ENCODE measurements around the gene SUN2.
"Not testable (repeated sequence)": the region's sequence is repeated elsewhere in the genome, so short reads cannot be mapped to it uniquely, and the experiment has no call there.

Gene SUN2, protein sequence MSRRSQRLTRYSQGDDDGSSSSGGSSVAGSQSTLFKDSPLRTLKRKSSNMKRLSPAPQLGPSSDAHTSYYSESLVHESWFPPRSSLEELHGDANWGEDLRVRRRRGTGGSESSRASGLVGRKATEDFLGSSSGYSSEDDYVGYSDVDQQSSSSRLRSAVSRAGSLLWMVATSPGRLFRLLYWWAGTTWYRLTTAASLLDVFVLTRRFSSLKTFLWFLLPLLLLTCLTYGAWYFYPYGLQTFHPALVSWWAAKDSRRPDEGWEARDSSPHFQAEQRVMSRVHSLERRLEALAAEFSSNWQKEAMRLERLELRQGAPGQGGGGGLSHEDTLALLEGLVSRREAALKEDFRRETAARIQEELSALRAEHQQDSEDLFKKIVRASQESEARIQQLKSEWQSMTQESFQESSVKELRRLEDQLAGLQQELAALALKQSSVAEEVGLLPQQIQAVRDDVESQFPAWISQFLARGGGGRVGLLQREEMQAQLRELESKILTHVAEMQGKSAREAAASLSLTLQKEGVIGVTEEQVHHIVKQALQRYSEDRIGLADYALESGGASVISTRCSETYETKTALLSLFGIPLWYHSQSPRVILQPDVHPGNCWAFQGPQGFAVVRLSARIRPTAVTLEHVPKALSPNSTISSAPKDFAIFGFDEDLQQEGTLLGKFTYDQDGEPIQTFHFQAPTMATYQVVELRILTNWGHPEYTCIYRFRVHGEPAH

DNA sequence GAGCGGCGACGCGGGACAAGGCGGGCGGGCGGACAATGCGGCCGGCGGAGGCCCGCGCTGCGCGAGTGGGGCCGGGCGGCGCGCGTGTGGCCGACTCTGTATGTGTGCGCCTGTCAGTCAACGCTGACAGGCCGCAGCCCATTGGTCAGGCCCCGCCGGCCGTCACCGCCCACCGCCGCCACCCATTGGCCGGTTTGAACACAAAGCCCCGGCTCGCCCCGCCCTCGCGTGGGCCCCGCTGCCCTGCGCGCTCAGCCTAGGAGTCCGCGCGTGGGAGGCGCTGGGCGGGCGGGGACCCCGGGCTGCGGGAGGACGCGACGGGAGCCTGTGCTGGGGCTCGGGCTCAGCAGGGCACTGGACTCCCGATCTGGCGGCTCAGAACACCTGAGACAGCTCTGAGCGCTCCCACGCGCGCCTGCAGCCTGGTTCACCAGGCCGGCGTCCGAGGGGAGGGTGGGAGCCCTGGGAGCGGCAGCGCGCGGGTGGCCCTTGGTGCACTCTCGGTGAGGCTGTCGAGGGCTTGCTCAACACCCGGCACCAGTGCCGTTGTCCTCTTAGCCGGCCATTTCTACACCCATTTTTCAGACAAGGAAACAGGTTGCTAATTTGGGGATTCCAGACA, at the start of gene SUN2:
TSS of gene SUN2 (minus strand) at position 88 of the 622 bp plus-strand sequence. CDS start 3,370 bp downstream, outside the sequence.
- peak; percentile 80 to 93 for DNase-seq (ENCODE audit: low read depth in 2 of 2)

DNA sequence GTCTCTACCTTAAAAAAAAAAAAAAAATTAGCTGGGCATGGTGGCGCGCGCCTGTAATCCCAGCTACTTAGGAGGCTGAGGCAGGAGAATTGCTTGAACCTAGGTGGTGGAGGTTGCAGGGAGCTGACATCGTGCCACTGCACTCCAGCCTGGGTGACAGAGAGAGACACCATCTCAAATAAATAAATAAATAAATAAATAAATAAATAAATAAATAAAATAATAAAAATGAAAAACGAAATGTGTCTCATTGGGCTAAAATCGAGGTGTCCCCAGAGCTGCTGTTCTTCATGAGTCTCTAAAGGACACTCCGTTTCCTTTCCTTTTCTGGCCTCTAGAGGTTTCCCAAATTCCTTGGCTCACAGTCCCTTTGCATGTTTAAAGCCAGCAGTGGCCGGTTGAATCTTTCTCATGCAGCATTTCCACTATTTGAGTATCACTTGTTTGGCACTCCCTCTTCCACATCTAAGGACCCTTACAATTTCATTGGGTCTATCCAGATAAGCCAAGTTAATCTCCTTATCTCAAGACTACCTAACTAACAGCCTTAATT, 49.3 kb upstream of the SUN2 start:
- not testable (repeated sequence) for DNase-seq (ENCODE audit: low read depth in 2 of 2)

DNA sequence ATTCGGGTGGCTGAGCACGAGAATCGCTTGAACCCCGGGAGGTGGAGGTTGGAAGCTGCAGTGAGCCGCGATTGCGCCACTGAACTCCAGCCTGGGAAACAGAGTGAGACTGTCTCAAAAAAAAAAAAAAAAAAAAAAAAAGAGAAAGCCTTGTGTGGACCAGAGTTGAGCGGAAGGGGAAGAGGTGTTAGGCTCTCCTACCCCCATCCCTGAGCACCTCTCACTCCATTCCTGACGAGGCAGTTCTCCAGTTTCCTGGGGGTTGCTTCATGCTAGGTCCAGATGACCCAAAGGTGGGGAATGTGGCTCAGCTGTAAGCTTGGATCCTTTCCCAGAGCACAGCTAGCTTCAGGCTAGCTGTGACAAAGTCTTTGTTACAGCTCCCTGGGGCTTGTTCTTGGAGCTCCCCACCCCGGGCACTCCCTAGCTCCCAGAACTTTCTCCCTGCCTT, 46.9 kb upstream of the SUN2 start:
- no peak for DNase-seq (ENCODE audit: low read depth in 2 of 2)

DNA sequence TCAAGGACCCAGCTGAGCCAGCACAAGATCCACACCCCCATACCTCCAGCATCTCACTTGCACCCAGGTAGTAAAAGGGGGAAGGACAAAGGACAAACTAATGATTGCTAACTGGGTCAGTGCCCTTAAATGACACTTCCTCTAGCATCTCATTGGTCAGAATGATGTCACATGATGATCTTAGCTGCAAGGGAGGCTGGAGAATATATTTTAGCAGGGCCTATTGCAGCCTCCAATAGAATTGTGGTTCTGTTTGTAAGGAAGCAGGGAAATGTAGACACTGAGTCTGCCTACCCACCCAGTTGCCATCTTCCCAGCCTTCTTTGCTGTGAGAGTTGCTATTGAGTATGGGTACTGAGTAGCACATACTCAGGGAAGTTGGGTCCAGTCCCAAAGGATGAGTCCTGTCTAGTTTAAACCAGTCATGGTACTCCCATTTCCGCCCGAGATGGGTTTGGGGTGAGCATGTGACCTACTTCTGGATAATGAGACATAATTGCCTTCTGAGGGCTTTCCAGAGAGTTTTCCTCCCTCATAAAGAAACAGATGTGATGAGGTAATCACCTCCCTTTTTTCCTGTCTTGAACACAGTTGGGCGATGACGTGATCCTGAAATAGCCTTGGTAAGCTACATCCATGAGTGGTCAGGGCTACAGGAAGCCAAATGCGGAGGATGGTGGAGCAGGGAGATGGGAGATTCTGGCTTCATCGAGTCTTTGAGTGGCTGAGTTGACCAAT, 43.6 kb upstream of the SUN2 start:
- DNase-seq (ENCODE audit: low read depth in 2 of 2) = no peak

DNA sequence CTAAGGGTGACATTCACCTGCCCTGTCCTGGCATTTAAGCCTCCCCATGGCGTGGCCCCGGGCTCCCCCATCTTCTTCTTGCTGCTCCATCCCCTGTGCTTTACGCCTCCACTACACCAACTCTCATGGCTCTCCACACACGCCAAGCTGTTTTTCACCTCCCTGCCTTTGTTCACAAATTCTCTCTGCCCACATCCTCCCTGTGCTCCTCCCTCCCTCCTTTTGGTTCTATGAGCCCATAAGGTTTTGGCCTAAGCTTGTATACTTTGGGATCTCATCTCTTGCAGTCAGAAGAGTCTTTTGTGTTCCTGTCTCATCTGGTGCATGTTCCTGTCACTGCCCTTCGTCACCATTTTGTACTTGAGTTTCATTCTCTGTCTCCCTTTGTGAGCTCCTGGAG, 42.7 kb upstream of the SUN2 start:
- no peak for DNase-seq (ENCODE audit: low read depth in 2 of 2)

DNA sequence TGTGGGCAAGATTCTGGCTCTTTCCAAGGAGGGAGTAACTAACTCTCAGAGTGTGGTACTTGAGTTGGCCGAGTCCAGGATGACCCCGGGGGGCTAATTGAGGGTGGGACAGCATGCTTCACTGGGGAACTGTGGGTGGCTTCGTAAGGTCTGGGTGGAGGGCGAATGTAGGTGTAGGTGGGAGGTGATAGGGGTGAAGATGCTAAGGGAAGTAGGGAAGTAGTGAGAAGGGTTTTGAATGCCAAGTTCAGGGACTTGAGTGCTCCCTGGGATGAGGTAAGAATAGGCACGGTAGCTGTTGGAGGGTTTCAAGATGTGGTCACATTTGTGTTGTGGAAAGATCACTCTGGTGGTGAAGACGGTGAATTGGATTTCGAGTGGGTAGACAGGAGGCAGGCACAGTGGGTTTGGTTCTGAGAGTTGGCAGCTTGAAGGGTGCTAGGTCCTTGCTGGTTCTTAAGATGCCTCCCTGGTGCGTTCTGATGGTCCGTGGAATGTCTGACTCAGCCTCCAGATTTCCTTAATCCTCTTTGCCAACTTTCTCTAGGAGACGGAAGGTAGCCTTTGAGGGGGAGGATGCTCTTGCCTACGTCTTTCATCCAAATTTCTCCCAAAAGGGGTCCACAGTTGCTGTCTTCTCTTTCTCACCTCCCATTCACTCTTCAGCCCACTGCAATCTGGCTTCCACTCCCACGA, 40.6 kb upstream of the SUN2 start:
- no peak for DNase-seq (ENCODE audit: low read depth in 2 of 2)

DNA sequence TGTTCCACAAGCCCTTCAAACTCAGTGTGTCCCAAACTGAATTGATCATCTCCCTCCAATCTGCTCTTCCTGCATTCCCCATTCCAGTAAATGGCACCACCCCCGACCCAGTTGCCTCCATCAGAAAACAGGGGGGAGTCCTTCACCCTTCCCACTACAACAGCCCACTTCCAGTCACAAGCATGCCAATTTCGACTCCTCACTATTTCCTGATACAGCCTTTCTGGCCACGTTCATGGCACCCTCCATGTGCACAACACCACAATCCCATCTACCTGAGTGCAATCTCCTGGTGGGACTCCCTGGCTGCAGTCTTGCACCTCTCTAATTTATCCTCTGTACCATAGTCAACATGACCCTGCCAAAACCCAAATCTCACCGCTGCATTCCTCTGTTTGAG, 39.8 kb upstream of the SUN2 start:
- no peak for DNase-seq (ENCODE audit: low read depth in 2 of 2)

DNA sequence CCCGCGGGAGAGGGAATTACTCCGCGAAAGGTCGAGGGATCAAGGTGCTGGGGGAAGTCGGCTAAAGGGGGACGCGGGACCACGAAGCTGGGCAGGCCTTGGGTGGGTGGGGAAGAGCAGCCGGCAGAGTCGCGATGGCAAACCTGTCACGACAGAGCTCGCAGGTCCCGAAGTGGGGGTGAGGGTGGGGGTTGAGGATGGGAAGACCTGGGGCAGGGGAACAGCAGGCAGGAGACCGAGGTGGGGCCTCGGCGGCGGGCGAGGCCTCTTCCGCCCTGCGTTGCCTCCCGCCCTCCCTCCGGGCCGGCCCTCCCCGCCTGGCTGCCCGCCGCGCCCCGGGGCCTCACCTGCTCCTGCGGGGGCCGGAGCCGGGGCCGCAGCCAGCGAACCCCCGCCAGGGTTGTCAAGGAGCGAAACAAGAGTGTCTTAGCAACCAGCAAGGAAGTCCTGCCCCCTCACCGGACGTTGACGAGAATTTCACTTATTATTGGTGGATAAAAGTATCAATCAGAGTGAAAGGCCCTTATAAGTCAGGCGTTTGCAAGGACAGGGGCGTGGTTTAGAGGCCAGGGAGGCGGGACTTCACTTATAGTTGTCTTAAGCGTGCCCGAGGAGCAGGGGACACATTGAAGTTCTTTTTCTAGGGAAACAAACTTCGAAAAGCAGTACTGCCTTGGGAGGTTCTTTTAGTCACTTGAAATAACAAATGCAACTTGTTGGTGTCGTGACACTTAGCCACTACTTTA, 38.1 kb upstream of the SUN2 start, which contains the start of gene DNAL4:
TSS of gene DNAL4 (minus strand) at position 423 of the 746 bp plus-strand sequence. CDS start 11,412 bp downstream, outside the sequence.
- peak; percentile 79 to 91 for DNase-seq (ENCODE audit: low read depth in 2 of 2)

DNA sequence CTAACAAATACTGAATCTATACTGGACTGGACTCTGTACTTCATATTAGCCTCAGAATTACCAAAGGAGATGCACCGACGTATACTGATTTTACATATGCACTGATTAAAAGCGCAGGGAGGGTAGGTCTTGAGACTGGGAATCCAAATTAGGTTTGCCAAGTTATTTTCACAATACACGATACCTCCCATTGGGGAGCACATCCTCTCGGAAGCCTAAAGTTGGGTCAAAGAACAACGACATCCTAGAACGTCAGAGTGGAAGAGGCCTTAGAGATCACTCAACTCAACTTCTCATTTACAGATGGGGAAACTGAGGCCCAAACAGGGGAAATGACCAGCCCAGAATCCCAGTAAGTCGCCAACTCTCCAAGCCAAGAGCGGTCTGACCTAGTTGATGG, 37.5 kb upstream of the SUN2 start:
- DNase-seq (ENCODE audit: low read depth in 2 of 2) = no peak

DNA sequence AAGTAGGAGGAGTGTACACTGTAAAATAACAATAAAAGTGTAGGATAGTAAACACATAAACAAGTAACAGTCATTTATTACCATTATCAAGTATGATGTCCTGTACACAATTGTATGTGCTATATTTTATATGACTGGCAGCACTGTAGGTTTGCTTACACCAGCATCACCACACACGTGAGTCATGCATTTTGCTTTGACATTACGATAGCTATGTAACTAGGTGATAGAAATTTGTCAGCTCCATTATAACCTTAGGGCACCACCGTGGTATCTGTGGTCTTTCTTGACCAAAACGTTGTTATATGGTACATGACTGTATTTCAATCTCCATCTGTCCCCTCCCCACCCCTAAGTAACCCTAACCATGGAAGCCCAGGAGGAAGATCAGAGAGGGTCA, 37.0 kb upstream of the SUN2 start:
- no peak for DNase-seq (ENCODE audit: low read depth in 2 of 2)

DNA sequence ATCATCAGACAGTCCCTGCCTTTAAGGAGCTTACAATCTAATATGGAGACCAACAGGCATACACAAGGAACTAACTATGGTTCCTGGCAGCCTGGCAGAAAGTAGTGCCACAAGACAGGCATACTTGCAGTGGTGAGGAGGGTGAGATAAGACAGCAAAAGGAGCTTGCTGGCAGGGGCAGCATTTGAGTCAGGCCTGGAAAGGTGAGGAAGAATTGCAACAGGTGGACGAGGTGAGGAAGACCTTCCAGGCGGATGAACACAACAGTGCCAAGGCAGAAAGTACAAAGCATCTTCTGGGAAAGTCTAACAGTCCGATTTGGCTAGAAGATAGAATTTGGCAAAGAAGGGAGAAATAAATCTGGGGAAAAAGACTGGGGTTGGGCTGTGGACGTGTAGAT, 33.8 kb upstream of the SUN2 start:
- no peak for DNase-seq (ENCODE audit: low read depth in 2 of 2)

DNA sequence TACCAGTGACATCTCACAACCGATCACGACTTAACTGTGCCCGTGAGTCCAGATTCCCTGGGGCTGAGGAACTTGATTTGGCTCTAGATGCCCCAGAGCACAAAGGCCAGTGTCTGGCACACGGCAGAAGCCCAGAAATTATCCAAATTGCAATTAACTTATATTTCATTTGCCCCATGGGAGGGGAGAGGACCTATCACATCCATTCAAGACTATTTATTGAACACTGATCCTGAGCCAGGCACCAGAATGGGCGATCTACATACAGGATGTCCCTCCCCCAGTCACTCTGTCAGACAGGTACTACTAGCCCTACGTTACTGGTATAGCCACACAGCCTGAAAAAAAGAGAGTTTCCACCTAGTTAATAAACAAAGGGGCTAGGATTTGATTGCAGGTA, 33.0 kb upstream of the SUN2 start:
- DNase-seq (ENCODE audit: low read depth in 2 of 2) = no peak

DNA sequence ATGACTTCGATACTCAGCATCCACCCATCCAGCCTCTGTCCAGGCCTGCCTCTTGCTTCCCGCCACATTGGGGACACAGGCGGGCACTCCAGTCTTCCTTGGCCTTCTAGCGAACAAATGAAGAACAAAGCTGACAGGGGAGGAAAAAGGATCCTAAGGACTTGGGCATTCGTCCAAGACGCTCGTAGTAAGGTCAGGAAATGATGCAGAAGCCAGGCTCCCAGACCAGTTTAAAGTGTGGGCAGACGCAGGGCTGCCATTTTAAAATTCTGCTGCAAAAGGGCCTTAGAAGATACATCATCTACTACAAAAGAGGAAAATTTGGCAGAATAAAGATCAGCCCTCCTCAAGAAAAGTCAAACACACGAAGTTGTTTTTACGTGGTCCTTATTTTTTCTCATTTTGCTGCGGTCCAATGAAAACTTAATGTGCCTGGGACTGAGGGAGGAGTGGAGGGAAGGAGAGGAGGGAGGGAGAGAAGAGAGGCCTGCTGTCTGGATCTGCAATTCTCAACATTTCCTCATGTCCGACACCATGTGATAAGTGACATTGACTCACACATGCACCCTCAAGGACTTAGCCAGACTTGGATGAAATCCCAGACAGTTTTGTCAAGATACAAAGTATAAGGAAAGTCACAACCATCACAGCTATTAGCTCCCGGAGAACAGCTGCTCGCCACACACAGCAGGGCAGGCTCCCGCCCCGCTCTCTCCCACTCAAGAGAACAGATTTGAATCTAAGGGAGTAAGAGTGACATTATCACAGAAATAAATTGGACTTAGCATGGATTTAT, 32.4 kb upstream of the SUN2 start:
- no peak for DNase-seq (ENCODE audit: low read depth in 2 of 2)

DNA sequence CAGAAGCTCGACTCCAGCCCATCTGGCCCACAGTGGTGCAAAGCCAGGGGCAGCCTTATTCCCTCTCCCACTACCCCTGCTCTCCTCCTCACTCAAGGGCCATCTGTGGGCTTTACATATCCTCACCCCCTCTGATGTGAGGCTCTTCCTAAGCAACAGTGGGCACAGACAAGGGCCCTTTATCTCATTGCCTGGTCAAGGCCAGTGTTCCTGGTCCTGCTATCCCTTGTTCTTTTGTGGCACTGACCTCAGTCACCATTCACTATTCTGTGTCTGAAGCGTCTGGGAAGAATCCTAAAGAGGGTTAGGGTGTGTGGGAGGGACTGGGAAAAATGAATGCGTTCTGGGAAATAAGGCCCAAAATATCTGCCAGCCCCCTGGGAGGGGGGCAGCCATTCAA, 30.8 kb upstream of the SUN2 start:
- no peak for DNase-seq (ENCODE audit: low read depth in 2 of 2)

DNA sequence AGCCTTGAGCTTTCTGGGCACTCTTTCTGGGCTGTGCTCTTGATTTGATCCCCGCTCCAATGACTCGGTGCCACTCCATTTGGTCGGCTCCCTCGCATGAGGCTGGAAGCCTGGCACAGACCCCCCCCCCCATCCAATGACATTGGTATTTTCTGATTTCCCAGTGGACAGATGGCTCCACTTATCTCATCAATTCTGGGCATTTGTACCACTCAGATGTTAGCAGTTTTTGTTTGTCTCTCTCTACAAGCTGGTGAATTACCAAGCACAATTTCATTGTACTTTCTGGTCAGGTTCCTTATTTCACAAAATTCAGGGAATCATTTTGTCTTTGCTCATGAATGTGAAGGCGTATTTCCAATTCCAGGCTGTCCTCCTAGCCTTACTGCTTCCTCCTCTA, 29.1 kb upstream of the SUN2 start:
- no peak for DNase-seq (ENCODE audit: low read depth in 2 of 2)

DNA sequence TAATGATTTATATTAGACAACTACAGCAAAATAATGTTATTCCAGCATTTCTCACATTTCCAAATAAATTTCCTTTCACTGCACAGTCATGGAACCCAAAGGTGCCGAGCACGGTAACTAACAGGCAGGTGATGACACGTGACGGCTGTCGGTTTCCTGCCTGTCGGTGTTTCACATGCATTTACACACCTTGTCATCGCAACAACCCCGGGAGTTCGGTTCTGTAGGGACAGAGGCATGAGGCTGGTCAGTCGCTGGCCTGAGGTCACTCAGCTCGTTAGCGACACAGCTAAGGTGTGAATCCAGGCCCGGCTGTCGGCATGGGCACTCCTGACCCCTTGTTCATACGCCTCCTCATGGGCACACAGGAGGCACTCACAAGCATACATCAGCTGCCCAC, 28.2 kb upstream of the SUN2 start:
- DNase-seq (ENCODE audit: low read depth in 2 of 2) = no peak

DNA sequence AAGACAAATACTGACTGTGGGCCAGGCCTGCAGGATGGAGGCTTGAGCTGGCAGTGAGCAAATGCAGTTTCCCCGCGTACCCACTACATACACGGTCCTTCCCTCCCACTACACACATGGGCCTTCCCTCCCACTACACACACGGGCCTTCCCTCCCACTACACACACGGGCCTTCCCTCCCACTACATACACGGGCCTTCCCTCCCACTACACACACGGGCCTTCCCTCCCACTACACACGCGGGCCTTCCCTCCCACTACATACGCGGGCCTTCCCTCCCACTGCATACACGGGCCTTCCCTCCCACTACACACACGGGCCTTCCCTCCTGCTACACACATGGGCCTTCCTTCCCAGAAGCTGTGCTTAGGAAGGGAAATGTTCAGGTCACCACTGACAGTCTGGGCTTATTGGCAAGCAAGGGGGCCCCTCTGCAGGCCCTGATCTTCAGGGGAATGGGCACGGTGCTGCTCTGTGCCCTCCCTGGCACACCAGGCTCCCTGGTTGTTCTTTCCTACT, 27.4 kb upstream of the SUN2 start:
- DNase-seq (ENCODE audit: low read depth in 2 of 2) = no peak

DNA sequence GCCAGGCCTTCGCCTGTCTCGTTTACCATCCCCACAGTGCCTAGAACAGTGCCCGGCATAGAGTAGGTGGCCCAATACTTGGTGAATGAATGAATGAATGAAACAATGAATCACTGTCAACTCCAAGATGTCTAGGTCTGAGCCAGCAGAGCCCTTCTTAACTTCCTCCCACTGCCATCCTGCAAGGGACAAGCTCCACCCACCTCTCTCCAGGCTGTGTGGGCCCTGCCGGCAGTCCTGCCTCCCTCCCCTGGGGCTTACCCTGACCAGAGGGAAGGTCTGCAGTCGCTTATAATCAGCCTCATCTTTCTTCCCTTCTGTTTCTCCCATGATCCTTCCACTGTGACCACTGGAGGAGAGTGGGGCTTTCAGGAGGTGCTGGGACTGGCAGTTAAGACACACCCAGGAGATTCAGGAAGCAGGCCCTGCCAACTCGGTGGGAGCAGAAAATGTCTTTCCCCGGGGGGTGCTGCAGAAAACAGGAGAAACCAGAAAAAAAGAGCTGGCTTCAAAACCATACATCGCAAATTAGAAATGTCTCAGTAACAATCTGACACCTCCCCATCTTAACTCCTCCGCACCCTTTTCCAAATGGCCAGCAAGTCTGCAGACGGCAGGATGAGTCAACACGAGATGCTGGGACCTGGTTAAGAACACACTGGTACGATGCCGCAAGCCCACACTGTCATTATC, 26.8 kb upstream of the SUN2 start:
- DNase-seq (ENCODE audit: low read depth in 2 of 2) = no peak

DNA sequence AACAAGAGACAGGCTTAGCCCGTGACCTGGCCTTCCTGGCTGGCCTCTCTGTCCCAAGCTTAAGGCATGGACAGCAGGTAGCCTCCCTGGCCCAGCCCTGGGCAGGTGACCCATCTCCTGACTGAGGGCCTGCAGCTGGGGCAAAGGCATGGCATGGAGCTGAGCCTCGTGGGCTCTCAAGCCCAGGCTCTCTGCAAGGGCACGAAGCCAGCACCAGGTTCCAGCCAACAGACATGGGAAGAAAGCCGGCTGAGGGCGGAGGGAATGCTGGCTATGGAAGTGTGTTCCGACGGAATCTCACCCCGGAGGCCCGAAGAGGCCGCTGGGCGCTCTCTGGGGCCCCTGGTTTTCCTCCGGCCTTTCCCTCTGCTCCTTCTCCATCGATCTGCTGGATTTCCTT, 25.2 kb upstream of the SUN2 start:
- DNase-seq (ENCODE audit: low read depth in 2 of 2) = no peak

Data from stimulated activated CD4-positive, alpha-beta T cell treated with anti-CD3 and anti-CD28 coated beads, Interleukin-12 subunit alpha, Interleukin-12 subunit beta, amount 100 ng/mL, for 24 hours (primary cell).